OCI-LY7 (cell line): Measurements from ENCODE around the gene CHKA. TPM values are rescaled to one million over a fixed set of nuclear protein-coding genes. Genes with fewer than 3 reads are reported as not detected.

Experiments
- BruUV-seq: library from RNA; stranded (reverse); fragments of 400-500 nt; replicated peaks from 2 replicates; lab custom pipeline; 2021; lab: Mats Ljungman, UMichigan
- CTCF ChIA-PET: fragments of 300-600 bp; sonication (Branson Sonifier 250); formaldehyde crosslinking; loops from one replicate; lab custom pipeline; 2022; ENCODE audit warnings: antibody characterized with exemption; ENCODE audit not compliant: unreplicated experiment; lab: Charles Lee
- POLR2A ChIA-PET: fragments of 300-600 bp; sonication (Branson Sonifier 250); formaldehyde crosslinking; loops from one replicate; lab custom pipeline; 2022; ENCODE audit warnings: antibody characterized with exemption; lab: Charles Lee
- DNase-seq: peaks from one replicate; pipeline ENCODE4 v3.0.0-alpha.2; 2015; ENCODE audit warnings: low spot score
- H2AFZ ChIP-seq: fragments of 200-600 bp; sonication (generic), shearing (Covaris generic); 2 replicates; pipeline ENCODE4 v1.6.1; 2014; ENCODE audit warnings: mild to moderate bottlenecking, antibody characterized with exemption, low read length, moderate library complexity
- H3K27ac ChIP-seq: fragments of 200-600 bp; sonication (generic); 2 replicates; pipeline ENCODE4 v1.5.1; 2014; ENCODE audit warnings: mixed run types, low read depth, mild to moderate bottlenecking, moderate library complexity, low read length, inconsistent platforms; ENCODE audit not compliant: poor library complexity, severe bottlenecking
- H3K36me3 ChIP-seq: fragments of 200-600 bp; sonication (generic); 2 replicates; pipeline ENCODE4 v1.6.1; 2014; ENCODE audit warnings: mild to moderate bottlenecking, antibody characterized with exemption, low read length, moderate library complexity, mixed read lengths; ENCODE audit not compliant: insufficient read depth
- H3K4me1 ChIP-seq: fragments of 200-600 bp; sonication (generic); 2 replicates; pipeline ENCODE4 v1.5.1; 2014; ENCODE audit warnings: mild to moderate bottlenecking, low read length; ENCODE audit not compliant: insufficient read depth, poor library complexity, severe bottlenecking
- H3K4me2 ChIP-seq: fragments of 200-600 bp; sonication (generic); 2 replicates; pipeline ENCODE4 v1.6.1; 2014; ENCODE audit warnings: mild to moderate bottlenecking, low read length
- H3K4me3 ChIP-seq: fragments of 200-600 bp; sonication (generic); 2 replicates; pipeline ENCODE4 v1.5.1; 2014; ENCODE audit warnings: mild to moderate bottlenecking, low read depth, low read length; ENCODE audit not compliant: poor library complexity, severe bottlenecking
- H3K79me2 ChIP-seq: fragments of 200-600 bp; sonication (generic); 2 replicates; pipeline ENCODE4 v1.6.1; 2016; ENCODE audit warnings: low read depth, mild to moderate bottlenecking, low read length, moderate library complexity, mixed read lengths; ENCODE audit not compliant: insufficient read depth
- H3K9me2 ChIP-seq: fragments of 200-600 bp; sonication (generic); 2 replicates; pipeline ENCODE4 v1.6.1; 2016; ENCODE audit warnings: mild to moderate bottlenecking, low read length, mixed read lengths; ENCODE audit not compliant: insufficient read depth
- H3K9me3 ChIP-seq: fragments of 200-600 bp; sonication (generic); 2 replicates; pipeline ENCODE4 v1.6.1; 2014; ENCODE audit warnings: mild to moderate bottlenecking, mixed run types, low read length, mixed read lengths
- H4K20me1 ChIP-seq: fragments of 200-600 bp; sonication (generic); 2 replicates; pipeline ENCODE4 v1.6.1; 2014; ENCODE audit warnings: mild to moderate bottlenecking, antibody characterized with exemption, low read length, moderate library complexity, mixed read lengths; ENCODE audit not compliant: insufficient read depth
- CTCF ChIP-seq: fragments of 200-600 bp; sonication (generic); conservative IDR thresholded peaks from 2 replicates; pipeline ENCODE4 v1.5.1; 2014; ENCODE audit warnings: mild to moderate bottlenecking, antibody characterized with exemption, low read length, moderate library complexity, mixed read lengths
- EZH2phosphoT487 ChIP-seq: fragments of 200-600 bp; sonication (generic); IDR thresholded peaks from 2 replicates; pipeline ENCODE4 v1.6.1; 2018; ENCODE audit warnings: low read depth, borderline replicate concordance, mild to moderate bottlenecking, mixed run types, antibody characterized with exemption, low read length, moderate library complexity, mixed read lengths
- intact Hi-C: fragments of 100-400 bp; cut with micrococcal nuclease; formaldehyde crosslinking; loops from one replicate; pipeline ENCODE4 v1.10.0; 2022; ENCODE audit not compliant: unreplicated experiment
- total RNA-seq, 2 experiments: library from RNA; depleted of rRNA in 1 of 2; stranded (reverse); fragments of >200 nt in 1 of 2; shearing (Covaris generic) in 1 of 2; gene quantifications; 2 replicates each; pipeline ENCODE4 v1.2.3, GENCODE V29; 2014 to 2022

Gene CHKA
- total RNA-seq, 2 experiments from 2014 or later: 36.1 to 47.2 TPM

- Histone ChIP-seq H4K20me1 (no peaks in the 10 kb centered on the region), H3K9me3 (no peaks in the 10 kb centered on the region), H3K79me2 (no peaks in the 10 kb centered on the region), H3K4me1 (no peaks in the 10 kb centered on the region), H3K36me3 (peaks cover 84% of the 10 kb centered on the region), H3K27ac (no peak overlapping the region), H3K9me2 (no peaks in the 10 kb centered on the region), H2AFZ (no peak overlapping the region), H3K4me3 (no peak overlapping the region), H3K4me2 (no peak overlapping the region)
- CTCF ChIA-PET: no interaction called here
- intact Hi-C loops: no loop called here
- BruUV-seq: no TSS peak
- TF ChIP-seq EZH2phosphoT487 (no peak), CTCF (no peak)
- no peak for DNase-seq
- POLR2A ChIA-PET: no interaction called here
Measured at GRCh38 chr11:68048681-68049508, 72.3 kb downstream of the CHKA start.

GRCh38 chr11:68047437-68048290 is 73.5 kb downstream of the CHKA start:
- POLR2A ChIA-PET: interaction anchor here (0.7 kb wide), 1 partner anchor 13 kb away, joined by 3 read pairs; no protein-coding TSS in a partner anchor
- intact Hi-C loops: no loop called here
- Histone ChIP-seq H3K4me2 (no peak overlapping the region), H3K4me1 (no peaks in the 10 kb centered on the region), H3K4me3 (no peak overlapping the region), H3K79me2 (no peaks in the 10 kb centered on the region), H3K36me3 (peaks cover 83% of the 10 kb centered on the region), H3K9me3 (no peaks in the 10 kb centered on the region), H4K20me1 (no peaks in the 10 kb centered on the region), H3K27ac (no peak overlapping the region), H3K9me2 (no peaks in the 10 kb centered on the region), H2AFZ (no peak overlapping the region)
- CTCF ChIA-PET: no interaction called here
- no TSS peak for BruUV-seq
- no peak for DNase-seq
- no peak for TF ChIP-seq EZH2phosphoT487
- TF ChIP-seq CTCF: no peak
